H1 (cell line): ENCODE measurements around the gene TEX2. TPM values are rescaled to one million over a fixed set of nuclear protein-coding genes. Genes with fewer than 3 reads are reported as not detected.

Experiments
- CTCF ChIA-PET: fragments of 300-600 bp; sonication (Branson Sonifier 250); formaldehyde crosslinking; loops from one replicate; lab custom pipeline; 2021; ENCODE audit not compliant: partially characterized antibody; lab: Charles Lee
- POLR2A ChIA-PET: fragments of 300-600 bp; sonication (Branson Sonifier 250); formaldehyde crosslinking; loops from one replicate; lab custom pipeline; 2021; ENCODE audit warnings: inconsistent platforms; ENCODE audit not compliant: partially characterized antibody; lab: Charles Lee
- DNase-seq, 2 experiments: peaks; one replicate each; pipeline versions ENCODE4 v3.0.0 to v3.0.0-alpha.2; 2010 to 2022; ENCODE audit warnings: low spot score in 2 of 2, low read depth in 1 of 2, mixed read lengths in 1 of 2
- FAIRE-seq: peaks from 2 replicates; lab custom pipeline; 2011; peaks lifted over from hg19 to GRCh38; lab: Jason Lieb, UNC
- H2AFZ ChIP-seq: 2 replicates; pipeline ENCODE4 v1.8.1; 2012; ENCODE audit warnings: low read length, inconsistent platforms
- H2AK5ac ChIP-seq: 2 replicates; pipeline ENCODE4 v1.6.1; 2013; ENCODE audit warnings: low read depth, low read length
- H2BK120ac ChIP-seq: replicated peaks from 2 replicates; pipeline ENCODE3; 2013; ENCODE audit warnings: low read depth, low read length, inconsistent platforms
- H2BK12ac ChIP-seq: 2 replicates; pipeline ENCODE4 v1.6.1; 2013; ENCODE audit warnings: low read depth, low read length
- H2BK15ac ChIP-seq: 2 replicates; pipeline ENCODE4 v1.6.1; 2013; ENCODE audit warnings: low read length
- H2BK20ac ChIP-seq: 2 replicates; pipeline ENCODE4 v1.6.1; 2013; ENCODE audit warnings: low read length
- H2BK5ac ChIP-seq: 2 replicates; pipeline ENCODE4 v1.6.1; 2013; ENCODE audit warnings: low read depth, low read length
- H3K14ac ChIP-seq: 2 replicates; pipeline ENCODE4 v1.6.1; 2013; ENCODE audit warnings: inconsistent platforms; ENCODE audit not compliant: insufficient read length
- H3K18ac ChIP-seq: 2 replicates; pipeline ENCODE4 v1.6.1; 2013; ENCODE audit warnings: low read length; ENCODE audit errors: extremely low read depth
- H3K23ac ChIP-seq: 2 replicates; pipeline ENCODE4 v1.6.1; 2013; ENCODE audit warnings: inconsistent platforms; ENCODE audit not compliant: insufficient read length
- H3K23me2 ChIP-seq: 2 replicates; pipeline ENCODE4 v1.6.1; 2013; ENCODE audit warnings: low read depth, low read length
- H3K27ac ChIP-seq: 2 replicates; pipeline ENCODE4 v1.6.1; 2011; ENCODE audit warnings: low read depth, low read length, inconsistent platforms
- H3K27me3 ChIP-seq, 4 experiments: replicated peaks in 1 of 4; 1 replicate in 1 of 4; 2 replicates in 3 of 4; pipeline versions ENCODE4 v1.6.1 to v1.8.1; 2011 to 2013; ENCODE audit warnings: low read length in 3 of 4, mild to moderate bottlenecking in 3 of 4, inconsistent platforms in 2 of 4, mixed read lengths in 2 of 4, moderate library complexity in 1 of 4; ENCODE audit not compliant: control insufficient read depth in 3 of 4, insufficient read depth in 3 of 4; ENCODE audit errors: extremely low read depth in 1 of 4
- H3K36me3 ChIP-seq, 4 experiments: 2 replicates each; pipeline versions ENCODE4 v1.6.1 to v1.8.1; 2011 to 2013; ENCODE audit warnings: mild to moderate bottlenecking in 4 of 4, low read length in 3 of 4, moderate library complexity in 2 of 4, control low read depth in 1 of 4, inconsistent platforms in 1 of 4; ENCODE audit not compliant: insufficient read depth in 4 of 4, control insufficient read depth in 2 of 4
- H3K4ac ChIP-seq: replicated peaks from 2 replicates; pipeline ENCODE3; 2013; ENCODE audit warnings: low read length, low read depth, mixed read lengths, inconsistent platforms; ENCODE audit not compliant: insufficient read length
- H3K4me1 ChIP-seq, 4 experiments: replicated peaks in 1 of 4; 1 replicate in 1 of 4; 2 replicates in 3 of 4; pipeline versions ENCODE4 v1.6.1 to v1.8.1; 2011 to 2013; ENCODE audit warnings: low read length in 3 of 4, inconsistent platforms in 2 of 4, mixed read lengths in 1 of 4; ENCODE audit not compliant: insufficient read depth in 4 of 4, control insufficient read depth in 3 of 4
- H3K4me2 ChIP-seq, 2 experiments: 2 replicates each; pipeline versions ENCODE4 v1.6.1 to v1.8.1; 2011 to 2013; ENCODE audit warnings: low read depth in 2 of 2, low read length in 2 of 2, control low read depth in 1 of 2, inconsistent platforms in 1 of 2, mild to moderate bottlenecking in 1 of 2; ENCODE audit not compliant: insufficient read depth in 1 of 2
- H3K4me3 ChIP-seq, 4 experiments: fragments of 200-600, 300-600 bp in 1 of 4; sonication (generic), shearing (Covaris generic), sonication (Bioruptor Twin) in 1 of 4; 2 replicates each; pipeline versions ENCODE4 v1.5.1 to v1.8.1; 2011 to 2016; ENCODE audit warnings: low read length in 4 of 4, low read depth in 3 of 4, control low read depth in 2 of 4, inconsistent platforms in 2 of 4, mild to moderate bottlenecking in 2 of 4, mixed read lengths in 1 of 4, moderate library complexity in 1 of 4; ENCODE audit not compliant: insufficient read depth in 2 of 4; ENCODE audit errors: extremely low read depth in 1 of 4
- H3K56ac ChIP-seq: replicated peaks from 2 replicates; pipeline ENCODE3; 2013; ENCODE audit warnings: low read depth, mild to moderate bottlenecking, mixed read lengths, low read length, inconsistent platforms; ENCODE audit not compliant: insufficient read length
- H3K79me1 ChIP-seq: 2 replicates; pipeline ENCODE4 v1.6.1; 2013; ENCODE audit warnings: low read depth, low read length, control low read depth
- H3K79me2 ChIP-seq, 2 experiments: 2 replicates each; pipeline versions ENCODE4 v1.6.1 to v1.8.1; 2012 to 2013; ENCODE audit warnings: low read length in 2 of 2, mild to moderate bottlenecking in 2 of 2, inconsistent platforms in 1 of 2; ENCODE audit not compliant: insufficient read depth in 2 of 2, control insufficient read depth in 1 of 2
- H3K9ac ChIP-seq, 4 experiments: replicated peaks in 1 of 4; 1 replicate in 1 of 4; 2 replicates in 3 of 4; pipeline versions ENCODE4 v1.6.1 to v1.8.1; 2011 to 2013; ENCODE audit warnings: low read depth in 3 of 4, low read length in 3 of 4, control low read depth in 2 of 4, mild to moderate bottlenecking in 2 of 4, moderate library complexity in 2 of 4, inconsistent platforms in 1 of 4; ENCODE audit errors: extremely low read depth in 1 of 4
- H3K9me3 ChIP-seq, 2 experiments: 2 replicates each; pipeline versions ENCODE4 v1.6.1 to v1.8.1; 2012 to 2013; ENCODE audit warnings: mild to moderate bottlenecking in 2 of 2, moderate library complexity in 2 of 2, control low read depth in 1 of 2, inconsistent platforms in 1 of 2, low read depth in 1 of 2, low read length in 1 of 2, mixed read lengths in 1 of 2; ENCODE audit not compliant: insufficient read depth in 2 of 2
- H4K20me1 ChIP-seq, 2 experiments: replicated peaks in 1 of 2; 2 replicates each; pipeline versions ENCODE3 to v1.8.1; 2011 to 2013; ENCODE audit warnings: inconsistent platforms in 2 of 2, low read length in 2 of 2, mild to moderate bottlenecking in 1 of 2; ENCODE audit not compliant: insufficient read depth in 2 of 2, control insufficient read depth in 1 of 2
- H4K5ac ChIP-seq: 2 replicates; pipeline ENCODE4 v1.6.1; 2013; ENCODE audit warnings: low read length, low read depth, mixed read lengths, inconsistent platforms; ENCODE audit not compliant: insufficient read length
- H4K8ac ChIP-seq: 2 replicates; pipeline ENCODE4 v1.8.0; 2013; ENCODE audit warnings: mild to moderate bottlenecking, moderate library complexity, low read length, inconsistent platforms; ENCODE audit not compliant: insufficient read depth; ENCODE audit errors: extremely low read depth
- H4K91ac ChIP-seq: replicated peaks from 2 replicates; pipeline ENCODE3; 2013; ENCODE audit warnings: low read length, mixed read lengths, inconsistent platforms; ENCODE audit not compliant: insufficient read length
- CTCF ChIP-seq, 3 experiments: IDR thresholded peaks; 1 replicate in 2 of 3; 2 replicates in 1 of 3; pipeline versions ENCODE4 v1.5.1 to v1.6.1; 2011; ENCODE audit warnings: low read length in 3 of 3, mild to moderate bottlenecking in 3 of 3, inconsistent platforms in 2 of 3, low read depth in 1 of 3, moderate library complexity in 1 of 3; ENCODE audit not compliant: insufficient read depth in 1 of 3; ENCODE audit errors: control extremely low read depth in 1 of 3
- EZH2 ChIP-seq: fragments of 200-600 bp; sonication (generic); IDR thresholded peaks from 2 replicates; pipeline ENCODE4 v1.7.1; 2012; ENCODE audit warnings: low read depth, mild to moderate bottlenecking, moderate library complexity, low read length, inconsistent platforms; ENCODE audit not compliant: severe bottlenecking
- KDM1A ChIP-seq: fragments of 200-600, 300-600 bp; sonication (generic); IDR thresholded peaks from 2 replicates; pipeline ENCODE4 v1.7.1; 2016; ENCODE audit warnings: mild to moderate bottlenecking, low read length, borderline replicate concordance
- RAD21 ChIP-seq, 2 experiments: IDR thresholded peaks in 1 of 2; conservative IDR thresholded peaks in 1 of 2; 2 replicates each; pipeline ENCODE4 v1.6.1; 2011; ENCODE audit warnings: low read depth in 2 of 2, low read length in 2 of 2, improper control_type of control experiment in 1 of 2, inconsistent platforms in 1 of 2, mild to moderate bottlenecking in 1 of 2, moderate library complexity in 1 of 2
- WGBS, 2 experiments: shearing (Covaris generic) in 1 of 2; methylation state at CpG; one replicate each; pipeline versions ENCODE4 v1.1.6 to v1.1.7; 2013 to 2015; ENCODE audit warnings: low lambda C conversion rate in 2 of 2, mixed read lengths in 2 of 2, inconsistent platforms in 1 of 2, low coverage in 1 of 2, missing lambda C conversion rate in 1 of 2; ENCODE audit not compliant: insufficient replicate concordance in 2 of 2, insufficient coverage in 1 of 2, insufficient read length in 1 of 2; ENCODE audit errors: extremely low coverage in 1 of 2, missing lambda C conversion rate in 1 of 2; 5-methylcytosine and 5-hydroxymethylcytosine counted together
- polyA plus RNA-seq, 7 experiments: library from polyadenylated mRNA; depleted of rRNA in 3 of 7; stranded (reverse) in 5 of 7; unstranded in 2 of 7; fragments of >200 nt in 5 of 7; fragments of 200-250 nt in 2 of 7; gene quantifications; 1 replicate in 5 of 7; 2 replicates in 1 of 7; 4 replicates in 1 of 7; pipeline versions ENCODE4 v1.2.1 to v1.2.3, GENCODE V29; 2011 to 2013; ENCODE audit warnings: missing spikeins in 2 of 7, mixed read lengths in 2 of 7
- total RNA-seq: library from RNA; stranded (reverse); fragmentation: NEBNext Ultra II Directional; extraction: Animal tissue kit (Norgen Biotek cat#: 25700); gene quantifications from 2 replicates; pipeline ENCODE4 v1.2.1, GENCODE V29; 2021

Gene TEX2
- total and polyA plus RNA-seq, 2 of the 8 experiments (the other 6 are each of a cell fraction or from before 2014, with no cell fraction given), result 6.1 to 15.6 TPM

GRCh38 chr17:64291268-64291851 lies 28.3 kb upstream of the TEX2 start:
- Histone ChIP-seq H3K4me1 (no peaks in the 10 kb centered on the region), H3K9me3 (peaks cover 10 to 13% of the 10 kb centered on the region in 2 experiments; a peak in 3 of 4 replicates), H3K27me3 (no peaks in the 10 kb centered on the region), H3K56ac (no peak overlapping the region), H3K9ac (no peak overlapping the region), H3K4me2 (no peak overlapping the region), H3K27ac (no peak overlapping the region), H4K8ac (no peak overlapping the region), H4K91ac (no peak overlapping the region), H3K4me3 (no peak overlapping the region), H3K14ac (no peak overlapping the region), H2BK5ac (no peak overlapping the region), H3K79me1 (no peaks in the 10 kb centered on the region), H3K36me3 (no peaks in the 10 kb centered on the region), H3K4ac (no peak overlapping the region), H2BK12ac (no peak overlapping the region), H3K23ac (no peak overlapping the region), H2AK5ac (no peak overlapping the region), H4K5ac (no peak overlapping the region), H2BK120ac (no peak overlapping the region), H2BK20ac (no peak overlapping the region), H2BK15ac (no peak overlapping the region), H4K20me1 (no peaks in the 10 kb centered on the region), H3K79me2 (no peaks in the 10 kb centered on the region), H3K23me2 (no peaks in the 10 kb centered on the region), H2AFZ (no peak overlapping the region), H3K18ac (no peak overlapping the region)
- 68% methylated on average over 9 of the region's 9 CpGs; no CpG with 5 or more reads in 1 of the 2 experiments for whole genome bisulfite sequencing, 2 experiments
- FAIRE-seq (no peak), DNase-seq (no peak)
- POLR2A ChIA-PET, result interaction anchor here (0.5 to 1.2 kb wide), 2 partner anchors 142 to 271 kb away, joined by 3 to 4 read pairs; partner anchors contain the start of gene ICAM2
- CTCF ChIA-PET, result interaction anchor here (0.7 to 3.6 kb wide), 32 partner anchors 9 to 265 kb away, joined by 3 to 18 read pairs (median 4); no protein-coding TSS in a partner anchor
- TF ChIP-seq CTCF (IDR thresholded peaks at IDR 0.05; ENCODE audit: control extremely low read depth in 1 of 3, insufficient read depth in 1 of 3, low read depth in 1 of 3, low read length in 3 of 3) (peak in 2 of 3 experiments; percentile 47 to 69; a peak in 3 of 4 replicates), RAD21 (IDR thresholded peaks at IDR 0.05 in 1 of 2, conservative IDR thresholded peaks at IDR 0.05 in 1 of 2; ENCODE audit: low read depth in 2 of 2, low read length in 2 of 2) (peak; percentile 58 to 65), EZH2 (no peak), KDM1A (peak; percentile 31; the same call in 1 of the 2 replicates)
